Activated CD4-positive, alpha-beta memory T cell treated with anti-CD3 and anti-CD28 coated beads, Interleukin-2, amount 10 ng/mL, durations not matched to agents 7 days and 5 days (primary cell): ENCODE data around the gene ALAS1. TPM values are rescaled to one million over a fixed set of nuclear protein-coding genes. Genes with fewer than 3 reads are reported as not detected.
A peak's percentile ranks its signal among the peaks of the same experiment; 100 is the strongest.

ENCODE experiments used
- CTCF ChIA-PET: fragments of 350-600 bp; sonication (Branson Sonifier 250); formaldehyde crosslinking; loops from one replicate; lab custom pipeline; 2021; ENCODE audit warnings: antibody characterized with exemption, inconsistent platforms; lab: Charles Lee
- POLR2A ChIA-PET: fragments of 350-600 bp; sonication (Branson Sonifier 250); formaldehyde crosslinking; loops from one replicate; lab custom pipeline; 2021; ENCODE audit warnings: antibody characterized with exemption; lab: Charles Lee
- DNase-seq: peaks from one replicate; pipeline ENCODE4 v3.0.0-alpha.2; 2020
- H3K27ac Mint-ChIP-seq: one replicate; pipeline ENCODE4 v1.8.0; 2021; ENCODE audit warnings: mild to moderate bottlenecking, mixed read lengths
- H3K27me3 Mint-ChIP-seq: one replicate; pipeline ENCODE4 v1.8.0; 2021; ENCODE audit warnings: mixed read lengths
- H3K36me3 Mint-ChIP-seq: one replicate; pipeline ENCODE4 v1.8.0; 2021; ENCODE audit warnings: low read depth, mixed read lengths
- H3K4me1 Mint-ChIP-seq: one replicate; pipeline ENCODE4 v1.8.0; 2021; ENCODE audit warnings: mixed read lengths
- H3K4me3 Mint-ChIP-seq: one replicate; pipeline ENCODE4 v1.8.0; 2021; ENCODE audit warnings: mild to moderate bottlenecking, mixed read lengths
- H3K9me3 Mint-ChIP-seq: one replicate; pipeline ENCODE4 v1.8.0; 2021; ENCODE audit warnings: mixed read lengths
- total RNA-seq, 2 experiments: library from RNA; stranded (reverse); gene quantifications; one replicate each; pipeline ENCODE4 v1.2.3, GENCODE V29; 2021

The ALAS1 gene
- total RNA-seq, 2 experiments from 2014 or later = 62.1 to 62.6 TPM

DNA sequence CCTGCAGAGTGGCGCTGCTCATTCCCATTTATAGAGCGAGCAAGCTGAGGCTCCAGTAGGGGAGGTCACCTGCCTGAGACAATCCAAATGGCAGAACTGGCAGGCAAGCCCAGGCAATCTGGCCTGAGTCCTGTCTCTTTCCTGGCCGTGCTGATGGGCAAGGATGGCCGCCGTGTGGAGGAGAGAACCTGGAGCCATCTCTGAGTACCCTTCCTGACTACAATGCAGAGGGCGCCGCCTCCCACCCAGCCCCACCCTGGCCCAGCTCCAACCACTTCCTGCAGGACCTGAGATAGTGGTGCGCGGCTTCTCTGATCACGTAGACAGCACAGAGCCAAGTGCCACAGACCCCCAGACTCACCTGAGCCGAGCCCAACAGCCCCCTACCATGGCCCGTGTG, 20.5 kb downstream of the ALAS1 start:
- peaks cover 29% of the 10 kb centered on the region for H3K36me3 Mint-ChIP-seq
- H3K9me3 Mint-ChIP-seq = no peaks in the 10 kb centered on the region
- DNase-seq = peak; percentile 71
- H3K4me3 Mint-ChIP-seq = peak overlapping the region; percentile 65
- no peaks in the 10 kb centered on the region for H3K27me3 Mint-ChIP-seq
- H3K4me1 Mint-ChIP-seq = peaks cover 89% of the 10 kb centered on the region
- ChIA-PET CTCF (interaction anchor here (0.6 to 7.3 kb wide), 12 partner anchors 8 to 197 kb away, joined by 3 to 138 read pairs (median 10); partner anchors contain the start of gene WDR82), POLR2A (interaction anchor here (1.2 to 11.1 kb wide), 5 partner anchors 13 to 162 kb away, joined by 3 to 121 read pairs (median 5); partner anchors contain the start of genes DUSP7, TWF2 and WDR82)
- peak overlapping the region; percentile 97 for H3K27ac Mint-ChIP-seq

- H3K9me3 Mint-ChIP-seq = no peaks in the 10 kb centered on the region
- ChIA-PET CTCF (interaction anchor here (0.7 to 7.3 kb wide), 19 partner anchors 9 to 557 kb away, joined by 3 to 138 read pairs (median 12); partner anchors contain the start of genes TWF2 and WDR82), POLR2A (interaction anchor here (0.7 to 11.1 kb wide), 8 partner anchors 12 to 161 kb away, joined by 3 to 121 read pairs (median 6); partner anchors contain the start of genes GLYCTK, POC1A, TWF2 and WDR82)
- no peaks in the 10 kb centered on the region for H3K27me3 Mint-ChIP-seq
- peaks cover 92% of the 10 kb centered on the region for H3K4me1 Mint-ChIP-seq
- no peak for DNase-seq
- H3K36me3 Mint-ChIP-seq = peaks cover 23% of the 10 kb centered on the region
- peak overlapping the region; percentile 41 for H3K4me3 Mint-ChIP-seq
- H3K27ac Mint-ChIP-seq = peak overlapping the region; percentile 97
These were observed 21.1 kb downstream of the ALAS1 start for GRCh38 chr3:52218937-52219650.

DNA sequence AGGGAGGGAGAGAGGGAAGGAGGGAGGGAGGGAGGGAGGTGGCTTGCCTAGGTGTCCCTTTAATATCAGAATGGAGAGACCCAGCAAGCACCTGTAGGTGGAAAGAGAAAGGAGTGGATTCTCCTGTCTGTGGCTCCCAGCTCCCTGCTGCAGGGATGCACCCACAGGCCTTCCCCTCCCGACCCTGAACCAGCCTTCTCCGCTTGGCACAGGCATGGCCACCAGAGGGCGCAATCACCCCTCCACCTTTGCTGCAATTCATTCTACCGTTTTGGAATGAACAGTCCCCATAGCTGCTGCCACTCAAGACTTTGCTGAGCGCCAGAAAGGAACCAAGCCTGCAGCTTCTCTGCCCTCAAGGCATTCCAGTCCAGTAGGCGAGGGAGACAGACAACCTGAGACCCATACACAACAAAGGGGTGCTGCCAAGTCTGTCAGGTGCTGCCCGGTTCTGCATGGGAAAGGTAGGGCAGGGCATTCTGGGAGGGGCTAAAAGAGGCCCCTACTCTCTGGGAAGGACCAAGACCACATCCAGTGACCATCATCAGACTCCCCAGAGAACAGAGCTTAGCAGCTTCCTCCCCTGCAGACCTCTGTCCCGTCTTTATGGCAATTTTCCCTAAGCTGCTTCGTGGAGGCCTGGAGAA, 22.5 kb downstream of the ALAS1 start:
- H3K27me3 Mint-ChIP-seq = no peaks in the 10 kb centered on the region
- peak overlapping the region; percentile 50 for H3K4me3 Mint-ChIP-seq
- DNase-seq = peak; percentile 91
- peak overlapping the region; percentile 79 for H3K27ac Mint-ChIP-seq
- POLR2A ChIA-PET = interaction anchor here (1.0 to 11.1 kb wide), 14 partner anchors 11 to 226 kb away, joined by 3 to 121 read pairs (median 6); partner anchors contain the start of genes GLYCTK, POC1A, PPM1M and TWF2
- no peaks in the 10 kb centered on the region for H3K9me3 Mint-ChIP-seq
- peaks cover 9% of the 10 kb centered on the region for H3K36me3 Mint-ChIP-seq
- peaks cover 91% of the 10 kb centered on the region for H3K4me1 Mint-ChIP-seq
- CTCF ChIA-PET = interaction anchor here (0.6 to 7.3 kb wide), 38 partner anchors 10 to 551 kb away, joined by 3 to 138 read pairs (median 5); partner anchors contain the start of genes ABHD14B, POC1A, PPM1M and TWF2

DNA sequence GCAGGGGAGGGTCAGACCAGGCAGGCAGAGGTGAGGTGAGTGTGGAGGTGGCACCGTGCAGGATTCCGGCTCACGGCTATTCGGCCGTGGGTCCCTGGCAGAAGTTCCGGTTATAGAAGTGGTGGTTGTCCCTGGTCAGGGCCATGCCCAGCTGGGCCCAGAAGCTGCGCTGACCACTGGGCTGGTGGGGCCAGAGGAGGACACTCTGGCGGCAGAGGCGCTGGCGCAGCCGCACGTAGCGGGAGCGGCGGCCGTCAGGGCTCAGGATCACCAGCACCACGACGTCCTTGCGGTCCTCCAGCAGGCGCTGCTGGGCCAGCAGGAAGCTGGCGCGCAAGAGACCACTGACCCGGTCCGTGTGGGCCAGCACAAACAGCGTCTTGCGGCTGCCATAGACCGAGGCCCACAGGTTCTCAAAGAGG, 23.2 kb downstream of the ALAS1 start:
- H3K27ac Mint-ChIP-seq = peak overlapping the region; percentile 83
- DNase-seq = no peak
- peaks cover 92% of the 10 kb centered on the region for H3K4me1 Mint-ChIP-seq
- ChIA-PET POLR2A (interaction anchor here (0.9 to 11.1 kb wide), 16 partner anchors 10 to 247 kb away, joined by 3 to 121 read pairs (median 4); partner anchors contain the start of genes ABHD14B, GLYCTK, POC1A and PPM1M), CTCF (interaction anchor here (0.6 to 7.3 kb wide), 37 partner anchors 11 to 551 kb away, joined by 3 to 138 read pairs (median 5); partner anchors contain the start of genes ABHD14B, POC1A, PPM1M and TWF2)
- H3K27me3 Mint-ChIP-seq = no peaks in the 10 kb centered on the region
- peak overlapping the region; percentile 77 for H3K4me3 Mint-ChIP-seq
- no peaks in the 10 kb centered on the region for H3K9me3 Mint-ChIP-seq
- peaks cover 5% of the 10 kb centered on the region for H3K36me3 Mint-ChIP-seq

GRCh38 chr3:52221563-52222318, 23.8 kb downstream of the ALAS1 start:
- peak; percentile 80 for DNase-seq
- H3K9me3 Mint-ChIP-seq = no peaks in the 10 kb centered on the region
- H3K4me1 Mint-ChIP-seq = peaks cover 94% of the 10 kb centered on the region
- H3K36me3 Mint-ChIP-seq = peaks cover 1% of the 10 kb centered on the region
- no peaks in the 10 kb centered on the region for H3K27me3 Mint-ChIP-seq
- CTCF ChIA-PET = interaction anchor here (0.8 to 7.3 kb wide), 20 partner anchors 10 to 248 kb away, joined by 3 to 138 read pairs (median 8); partner anchors contain the start of genes ABHD14B, TWF2 and WDR82
- H3K27ac Mint-ChIP-seq = peak overlapping the region; percentile 83
- POLR2A ChIA-PET = interaction anchor here (0.9 to 11.1 kb wide), 15 partner anchors 10 to 539 kb away, joined by 3 to 121 read pairs (median 4); partner anchors contain the start of genes ABHD14B, GLYCTK, POC1A and PPM1M
- H3K4me3 Mint-ChIP-seq = peak overlapping the region; percentile 77

DNA sequence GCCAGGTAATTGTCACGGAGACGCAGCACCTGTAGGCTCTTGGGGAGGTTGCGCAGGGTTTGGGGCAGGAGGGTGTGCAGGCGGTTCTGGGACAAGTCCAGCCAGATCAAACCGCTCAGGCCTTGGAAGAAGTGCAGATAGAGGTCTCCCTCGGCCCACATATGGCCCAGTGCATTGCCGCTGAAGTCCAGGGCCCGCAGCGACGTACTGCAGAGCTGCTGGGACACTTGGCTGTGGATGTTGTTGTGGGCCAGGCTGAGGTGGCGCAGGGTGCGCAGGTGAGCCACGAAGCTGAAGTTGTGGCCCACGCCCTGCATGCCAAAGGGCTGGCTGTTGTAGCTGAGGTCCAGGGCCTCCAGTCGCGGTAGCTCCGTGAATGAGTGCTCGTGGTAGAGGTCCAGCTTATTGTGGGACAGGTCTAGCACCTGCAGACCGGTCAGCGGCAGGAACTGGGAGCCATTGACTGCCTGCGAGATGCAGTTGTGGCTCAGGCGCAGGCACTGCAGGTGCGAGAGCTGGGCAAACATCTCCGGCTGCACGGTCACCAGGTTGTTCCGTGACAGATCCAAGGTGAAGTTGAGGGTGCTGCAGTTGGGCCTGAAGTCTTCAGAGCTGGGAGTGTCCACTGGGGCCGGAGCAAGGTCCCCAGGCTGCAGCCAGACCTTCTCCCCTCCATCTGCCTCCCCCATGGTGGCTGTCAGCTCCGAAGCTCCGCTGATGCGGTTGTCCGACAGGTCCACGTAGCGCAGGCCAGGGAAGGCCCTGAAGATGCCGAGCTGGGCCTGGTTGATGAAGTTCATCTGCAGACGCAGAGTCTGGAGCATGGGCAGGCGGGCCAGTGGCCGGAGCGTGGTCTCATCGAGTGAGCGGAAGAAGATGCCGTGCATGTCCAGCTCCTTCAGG, 24.6 kb downstream of the ALAS1 start:
- ChIA-PET POLR2A (interaction anchor here (0.9 to 11.1 kb wide), 13 partner anchors 9 to 540 kb away, joined by 3 to 121 read pairs (median 4); partner anchors contain the start of genes ABHD14B, GLYCTK, POC1A and PPM1M), CTCF (interaction anchor here (0.8 to 7.3 kb wide), 15 partner anchors 9 to 224 kb away, joined by 3 to 138 read pairs (median 6); partner anchors contain the start of genes TWF2 and WDR82)
- Mint-ChIP-seq H3K4me3 (peak overlapping the region; percentile 77), H3K9me3 (no peaks in the 10 kb centered on the region), H3K27me3 (no peaks in the 10 kb centered on the region), H3K4me1 (peaks cover 87% of the 10 kb centered on the region), H3K27ac (peak overlapping the region; percentile 83), H3K36me3 (peaks cover under 1% of the 10 kb centered on the region)
- DNase-seq = no peak

- H3K9me3 Mint-ChIP-seq = no peaks in the 10 kb centered on the region
- H3K27me3 Mint-ChIP-seq = no peaks in the 10 kb centered on the region
- peak overlapping the region; percentile 36 for H3K27ac Mint-ChIP-seq
- peaks cover 75% of the 10 kb centered on the region for H3K4me1 Mint-ChIP-seq
- ChIA-PET CTCF (interaction anchor here (2.1 to 7.3 kb wide), 6 partner anchors 8 to 116 kb away, joined by 6 to 138 read pairs (median 42); partner anchors contain the start of gene TWF2), POLR2A (interaction anchor here (0.9 to 11.1 kb wide), 4 partner anchors 14 to 65 kb away, joined by 3 to 121 read pairs (median 10); partner anchors contain the start of genes PPM1M and TWF2)
- H3K4me3 Mint-ChIP-seq = peak overlapping the region; percentile 77
- peaks cover 7% of the 10 kb centered on the region for H3K36me3 Mint-ChIP-seq
- DNase-seq = no peak
These were observed 25.8 kb downstream of the ALAS1 start for GRCh38 chr3:52223449-52224408.

DNA sequence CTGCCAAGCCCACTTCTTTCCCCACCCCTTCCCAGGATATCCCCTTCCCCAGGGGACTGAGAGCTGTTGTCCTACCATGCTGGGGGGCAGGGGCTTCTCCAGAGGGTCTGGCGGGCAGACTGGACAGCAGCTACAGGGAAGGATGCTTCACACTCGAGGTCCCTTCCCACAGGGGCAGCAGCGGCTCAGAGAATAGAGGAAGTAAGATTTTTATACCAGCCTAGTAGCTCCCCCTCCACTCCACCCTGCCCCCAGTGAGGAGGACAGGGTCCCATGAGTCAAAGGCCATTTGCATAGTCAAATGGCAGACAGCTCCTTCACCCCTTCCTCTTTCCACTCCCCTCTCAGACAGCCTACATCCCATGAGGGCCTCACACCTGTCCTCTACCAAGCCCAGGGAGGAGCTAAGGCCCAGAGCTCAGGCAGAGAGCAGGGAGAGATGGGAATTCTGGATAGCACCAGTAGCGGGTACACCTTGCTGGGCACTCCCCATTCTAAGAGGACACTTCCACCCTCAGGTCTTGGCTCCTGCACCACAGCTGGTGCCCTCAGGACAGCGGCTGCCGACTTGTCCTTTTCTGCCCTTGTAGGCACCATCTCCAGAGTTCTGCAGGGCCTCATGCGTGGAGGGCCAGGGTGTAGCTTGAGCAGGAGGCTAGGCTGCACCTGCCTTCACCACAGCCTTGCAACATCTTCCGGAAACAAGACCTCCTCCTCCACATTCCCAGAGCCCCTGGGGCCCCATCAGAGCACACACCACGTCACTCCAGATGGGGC, 27.7 kb downstream of the ALAS1 start, which contains the start of gene TLR9:
TSS of gene TLR9 (minus strand) at position 194 of the 777 bp plus-strand sequence. CDS start at position 78, 116 bp downstream.
- no peak for DNase-seq
- H3K27me3 Mint-ChIP-seq = no peaks in the 10 kb centered on the region
- no peaks in the 10 kb centered on the region for H3K9me3 Mint-ChIP-seq
- POLR2A ChIA-PET = interaction anchor here (3.1 to 11.1 kb wide), 2 partner anchors 12 to 52 kb away, joined by 20 to 121 read pairs; partner anchors contain the start of genes TWF2 and WDR82
- no peak within 1 kb of the TSS for H3K4me3 Mint-ChIP-seq
- CTCF ChIA-PET = interaction anchor here (1.3 to 3.9 kb wide), 4 partner anchors 9 to 114 kb away, joined by 3 to 19 read pairs (median 6); no protein-coding TSS in a partner anchor
- peak within 1 kb of the TSS; percentile 68 for H3K27ac Mint-ChIP-seq
- H3K4me1 Mint-ChIP-seq = peaks cover 58% of the 10 kb centered on the region
- H3K36me3 Mint-ChIP-seq = peaks cover 21% of the 10 kb centered on the region

GRCh38 chr3:52226229-52226817, 28.4 kb downstream of the ALAS1 start:
- peaks cover 26% of the 10 kb centered on the region for H3K36me3 Mint-ChIP-seq
- no peak overlapping the region for H3K4me3 Mint-ChIP-seq
- peaks cover 52% of the 10 kb centered on the region for H3K4me1 Mint-ChIP-seq
- DNase-seq = no peak
- CTCF ChIA-PET = interaction anchor here (0.7 to 3.9 kb wide), 4 partner anchors 8 to 113 kb away, joined by 3 to 19 read pairs (median 7); no protein-coding TSS in a partner anchor
- no peaks in the 10 kb centered on the region for H3K27me3 Mint-ChIP-seq
- peak overlapping the region; percentile 9 for H3K27ac Mint-ChIP-seq
- no peaks in the 10 kb centered on the region for H3K9me3 Mint-ChIP-seq
- POLR2A ChIA-PET = interaction anchor here (3.1 to 11.1 kb wide), 2 partner anchors 12 to 51 kb away, joined by 20 to 121 read pairs; partner anchors contain the start of genes TWF2 and WDR82
